HL-60 (cell line): ENCODE measurements around the gene NSMF.

Source experiments
- DNase-seq, 2 experiments: peaks; one replicate each; pipeline ENCODE4 v3.0.0-alpha.2; 2010 to 2020; ENCODE audit warnings: low read depth in 1 of 2, low spot score in 1 of 2
- H3K27ac ChIP-seq: fragments of 250-450 bp; sonication (Bioruptor Pico); replicated peaks from 2 replicates; pipeline ENCODE4 v1.5.1; 2020; ENCODE audit warnings: mild to moderate bottlenecking, moderate library complexity
- H3K27me3 ChIP-seq: fragments of 250-450 bp; sonication (Bioruptor Pico); 2 replicates; pipeline ENCODE4 v1.5.1; 2021; ENCODE audit warnings: mild to moderate bottlenecking, moderate library complexity; ENCODE audit not compliant: insufficient read depth, poor library complexity, severe bottlenecking
- H3K4me3 ChIP-seq: replicated peaks from 2 replicates; pipeline ENCODE4 v1.5.1; 2011; ENCODE audit warnings: mild to moderate bottlenecking, control low read depth, low read length; ENCODE audit not compliant: insufficient read depth
- GABPA ChIP-seq: IDR thresholded peaks from 2 replicates; pipeline ENCODE4 v1.6.1; 2012; ENCODE audit warnings: low read depth
- POLR2AphosphoS5 ChIP-seq: IDR thresholded peaks from 2 replicates; pipeline ENCODE4 v1.6.1; 2012; ENCODE audit warnings: low read depth
- SPI1 ChIP-seq: IDR thresholded peaks from 2 replicates; pipeline ENCODE4 v1.6.1; 2012; ENCODE audit warnings: low read depth, mild to moderate bottlenecking, borderline replicate concordance
- TF ChIP-seq, protein P1 (sequence below): IDR thresholded peaks from 2 replicates; pipeline ENCODE4 v1.6.1; 2012; ENCODE audit warnings: low read depth; ENCODE audit not compliant: insufficient replicate concordance
- TF ChIP-seq, protein P2 (sequence below): IDR thresholded peaks from one replicate; pipeline ENCODE4 v1.5.1; 2011; ENCODE audit warnings: low read length, control low read depth, inconsistent platforms; ENCODE audit not compliant: insufficient read depth

The NSMF gene

DNA sequence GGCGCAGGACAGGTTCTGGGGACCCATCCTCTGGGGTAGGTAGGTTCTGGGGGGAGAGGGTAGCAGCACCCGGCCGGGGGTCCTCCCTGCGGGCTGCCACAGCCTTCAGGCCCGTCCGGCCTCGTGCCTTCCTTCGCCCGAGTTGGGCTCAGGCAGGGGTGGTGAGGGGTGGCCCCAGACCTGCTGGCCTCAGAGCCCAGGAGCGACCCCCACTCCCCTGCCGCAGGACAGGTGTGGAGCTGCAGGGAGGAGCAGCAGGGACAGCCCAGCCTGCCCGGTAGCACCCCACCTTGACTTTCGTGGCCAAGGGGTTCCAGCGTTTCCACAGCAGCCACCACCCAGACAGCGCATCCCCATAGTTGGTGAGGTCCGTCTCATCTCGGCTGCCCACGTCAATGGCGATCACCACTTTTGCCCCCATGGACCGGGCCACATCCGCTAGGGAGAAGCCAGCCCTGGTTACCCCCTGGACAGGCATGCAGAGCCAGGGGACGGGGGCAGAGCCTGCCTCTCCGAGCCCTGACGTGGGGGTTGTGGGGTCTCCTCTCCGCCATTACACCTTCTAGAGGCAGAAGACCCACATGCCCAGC, 3.4 kb upstream of the NSMF start:
- H3K27me3 ChIP-seq: no peaks in the 10 kb centered on the region
- DNase-seq: no peak
- H3K4me3 ChIP-seq: no peak overlapping the region
- TF ChIP-seq, protein P1, sequence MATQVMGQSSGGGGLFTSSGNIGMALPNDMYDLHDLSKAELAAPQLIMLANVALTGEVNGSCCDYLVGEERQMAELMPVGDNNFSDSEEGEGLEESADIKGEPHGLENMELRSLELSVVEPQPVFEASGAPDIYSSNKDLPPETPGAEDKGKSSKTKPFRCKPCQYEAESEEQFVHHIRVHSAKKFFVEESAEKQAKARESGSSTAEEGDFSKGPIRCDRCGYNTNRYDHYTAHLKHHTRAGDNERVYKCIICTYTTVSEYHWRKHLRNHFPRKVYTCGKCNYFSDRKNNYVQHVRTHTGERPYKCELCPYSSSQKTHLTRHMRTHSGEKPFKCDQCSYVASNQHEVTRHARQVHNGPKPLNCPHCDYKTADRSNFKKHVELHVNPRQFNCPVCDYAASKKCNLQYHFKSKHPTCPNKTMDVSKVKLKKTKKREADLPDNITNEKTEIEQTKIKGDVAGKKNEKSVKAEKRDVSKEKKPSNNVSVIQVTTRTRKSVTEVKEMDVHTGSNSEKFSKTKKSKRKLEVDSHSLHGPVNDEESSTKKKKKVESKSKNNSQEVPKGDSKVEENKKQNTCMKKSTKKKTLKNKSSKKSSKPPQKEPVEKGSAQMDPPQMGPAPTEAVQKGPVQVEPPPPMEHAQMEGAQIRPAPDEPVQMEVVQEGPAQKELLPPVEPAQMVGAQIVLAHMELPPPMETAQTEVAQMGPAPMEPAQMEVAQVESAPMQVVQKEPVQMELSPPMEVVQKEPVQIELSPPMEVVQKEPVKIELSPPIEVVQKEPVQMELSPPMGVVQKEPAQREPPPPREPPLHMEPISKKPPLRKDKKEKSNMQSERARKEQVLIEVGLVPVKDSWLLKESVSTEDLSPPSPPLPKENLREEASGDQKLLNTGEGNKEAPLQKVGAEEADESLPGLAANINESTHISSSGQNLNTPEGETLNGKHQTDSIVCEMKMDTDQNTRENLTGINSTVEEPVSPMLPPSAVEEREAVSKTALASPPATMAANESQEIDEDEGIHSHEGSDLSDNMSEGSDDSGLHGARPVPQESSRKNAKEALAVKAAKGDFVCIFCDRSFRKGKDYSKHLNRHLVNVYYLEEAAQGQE: no peak
- TF ChIP-seq, protein P2, sequence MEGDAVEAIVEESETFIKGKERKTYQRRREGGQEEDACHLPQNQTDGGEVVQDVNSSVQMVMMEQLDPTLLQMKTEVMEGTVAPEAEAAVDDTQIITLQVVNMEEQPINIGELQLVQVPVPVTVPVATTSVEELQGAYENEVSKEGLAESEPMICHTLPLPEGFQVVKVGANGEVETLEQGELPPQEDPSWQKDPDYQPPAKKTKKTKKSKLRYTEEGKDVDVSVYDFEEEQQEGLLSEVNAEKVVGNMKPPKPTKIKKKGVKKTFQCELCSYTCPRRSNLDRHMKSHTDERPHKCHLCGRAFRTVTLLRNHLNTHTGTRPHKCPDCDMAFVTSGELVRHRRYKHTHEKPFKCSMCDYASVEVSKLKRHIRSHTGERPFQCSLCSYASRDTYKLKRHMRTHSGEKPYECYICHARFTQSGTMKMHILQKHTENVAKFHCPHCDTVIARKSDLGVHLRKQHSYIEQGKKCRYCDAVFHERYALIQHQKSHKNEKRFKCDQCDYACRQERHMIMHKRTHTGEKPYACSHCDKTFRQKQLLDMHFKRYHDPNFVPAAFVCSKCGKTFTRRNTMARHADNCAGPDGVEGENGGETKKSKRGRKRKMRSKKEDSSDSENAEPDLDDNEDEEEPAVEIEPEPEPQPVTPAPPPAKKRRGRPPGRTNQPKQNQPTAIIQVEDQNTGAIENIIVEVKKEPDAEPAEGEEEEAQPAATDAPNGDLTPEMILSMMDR: no peak
- TF ChIP-seq GABPA (no peak), SPI1 (no peak), POLR2AphosphoS5 (no peak)
- H3K27ac ChIP-seq: no peak overlapping the region

DNA sequence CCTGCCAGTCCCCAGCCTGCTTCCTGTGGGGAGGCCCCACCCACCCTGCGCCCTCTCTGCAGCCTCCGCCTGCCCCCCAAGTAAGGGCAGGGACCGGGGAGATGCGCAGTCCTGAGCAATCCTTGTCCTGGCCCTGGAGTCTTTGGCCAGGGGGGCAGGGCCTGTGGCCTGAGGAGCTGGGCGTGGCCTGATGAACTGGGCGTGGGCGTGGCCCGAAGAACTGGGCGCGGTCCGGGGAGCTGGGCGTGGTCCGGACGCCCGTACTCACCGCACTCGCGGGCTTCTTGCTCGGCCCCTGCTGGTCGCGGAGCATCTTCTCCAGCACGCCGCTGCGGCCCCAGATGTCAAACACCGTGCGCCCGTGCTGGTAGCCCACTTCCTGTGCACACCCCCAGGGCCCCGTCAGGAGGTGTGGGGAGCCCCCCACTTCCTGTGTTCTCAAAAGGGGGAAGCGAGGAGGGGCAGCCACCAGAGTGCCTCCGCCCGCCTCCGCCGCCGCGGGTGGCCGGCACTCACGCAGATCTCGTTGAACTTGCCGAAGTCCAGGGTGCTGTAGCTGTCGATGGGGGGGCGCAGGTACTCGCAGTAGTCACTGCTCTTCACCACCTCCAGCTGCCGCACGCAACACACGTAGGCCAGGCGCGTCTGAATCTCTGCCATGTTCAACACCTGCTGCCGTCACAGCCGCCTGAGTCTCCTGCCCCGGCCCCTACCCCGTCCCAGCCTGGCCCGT, 2.7 kb upstream of the NSMF start:
- H3K27me3 ChIP-seq: no peaks in the 10 kb centered on the region
- no peak overlapping the region for H3K27ac ChIP-seq
- peak overlapping the region; percentile 27 for H3K4me3 ChIP-seq
- DNase-seq: peak; percentile 74 to 86
- TF ChIP-seq SPI1: peak; percentile 49; the same call in 1 of the 2 replicates
- TF ChIP-seq, protein P2: peak; percentile 2
- TF ChIP-seq POLR2AphosphoS5: no peak

DNA sequence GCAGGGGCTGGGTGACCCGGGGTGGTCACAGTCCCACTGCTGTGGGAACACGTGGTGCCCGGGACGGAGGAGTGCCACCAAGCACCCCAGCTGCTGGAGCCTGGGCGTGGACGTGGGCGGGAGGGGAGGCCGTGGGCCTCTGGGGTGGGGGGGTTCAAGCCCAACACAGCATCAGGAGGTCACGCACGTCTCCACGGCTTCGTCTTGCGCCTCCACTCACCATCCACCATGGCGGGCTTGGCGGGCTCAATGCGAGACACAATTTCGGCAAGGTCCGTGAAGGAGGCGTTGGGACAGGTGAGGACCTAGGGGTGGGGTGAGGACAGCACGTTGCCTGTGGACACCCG, 2.2 kb upstream of the NSMF start:
- Histone ChIP-seq H3K27ac (no peak overlapping the region), H3K4me3 (no peak overlapping the region), H3K27me3 (no peaks in the 10 kb centered on the region)
- no peak for TF ChIP-seq SPI1
- TF ChIP-seq, protein P1: no peak
- TF ChIP-seq, protein P2: no peak
- no peak for DNase-seq
